Activated CD4-positive, alpha-beta T cell treated with anti-CD3 and anti-CD28 coated beads, Interleukin-2, amount 50 U/mL, for 1 hour (primary cell): ENCODE data around the gene NLN.
"Not testable (repeated sequence)": the region's sequence is repeated elsewhere in the genome, so short reads cannot be mapped to it uniquely, and the experiment has no call there.

ENCODE experiments used
- DNase-seq: peaks from one replicate; pipeline ENCODE4 v3.0.0-alpha.2; 2020

NLN gene

DNA sequence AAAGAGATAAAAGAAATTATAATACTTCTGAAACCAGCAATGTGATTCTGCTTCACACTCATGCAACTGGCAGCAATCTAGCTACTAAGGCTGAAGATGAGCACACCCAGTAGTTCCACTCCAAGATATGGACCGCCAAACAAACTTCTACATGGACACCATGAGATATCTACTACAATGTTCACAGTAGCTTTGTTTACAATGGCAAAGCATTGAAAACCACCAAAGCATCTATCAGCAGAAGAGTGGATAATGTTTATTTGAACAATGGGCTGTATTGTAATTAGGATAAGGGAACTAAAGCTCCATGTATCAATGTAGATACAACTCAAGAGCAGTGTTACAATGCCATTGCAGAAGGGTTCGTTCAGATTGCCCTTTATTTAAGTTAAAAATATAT lies 113.2 kb downstream of the NLN start:
- no peak for DNase-seq

DNA sequence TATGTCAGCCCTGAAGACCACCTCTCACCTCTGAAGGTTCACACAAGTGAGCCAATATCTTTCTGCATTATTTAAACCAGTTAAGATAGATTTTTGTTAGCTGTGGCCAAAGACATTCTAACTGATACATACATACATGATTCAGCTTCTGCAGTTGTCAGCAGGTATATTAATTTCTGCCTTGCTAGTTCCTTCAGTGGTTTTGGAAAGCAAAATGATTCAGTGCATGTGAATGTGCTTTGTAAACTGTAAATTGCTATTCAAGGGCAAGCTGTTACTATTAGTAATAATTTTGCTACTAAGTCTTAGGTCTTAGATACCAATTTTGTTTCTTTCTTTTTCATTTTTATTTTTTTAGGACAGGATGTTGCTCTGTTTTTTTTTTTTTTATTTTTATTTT lies 115.1 kb downstream of the NLN start:
- DNase-seq = no peak

DNA sequence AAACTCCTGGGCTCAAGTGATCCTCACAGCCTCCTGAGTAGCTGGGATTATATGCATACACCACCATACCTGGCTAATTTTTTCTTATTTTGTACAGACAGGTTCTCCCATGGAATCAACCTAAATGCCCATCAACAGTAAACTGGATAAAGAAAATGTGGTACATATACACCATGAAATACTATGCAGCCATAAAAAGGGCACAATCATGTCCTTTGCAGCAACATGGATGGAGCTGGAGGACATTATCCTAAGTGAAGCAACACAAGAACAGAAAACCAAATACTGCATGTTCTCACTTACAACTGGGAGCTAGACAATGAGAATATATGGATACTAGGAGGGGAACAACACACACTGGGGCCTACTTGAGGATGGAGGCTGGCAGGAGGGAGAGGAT lies 117.2 kb downstream of the NLN start:
- not testable (repeated sequence) for DNase-seq

DNA sequence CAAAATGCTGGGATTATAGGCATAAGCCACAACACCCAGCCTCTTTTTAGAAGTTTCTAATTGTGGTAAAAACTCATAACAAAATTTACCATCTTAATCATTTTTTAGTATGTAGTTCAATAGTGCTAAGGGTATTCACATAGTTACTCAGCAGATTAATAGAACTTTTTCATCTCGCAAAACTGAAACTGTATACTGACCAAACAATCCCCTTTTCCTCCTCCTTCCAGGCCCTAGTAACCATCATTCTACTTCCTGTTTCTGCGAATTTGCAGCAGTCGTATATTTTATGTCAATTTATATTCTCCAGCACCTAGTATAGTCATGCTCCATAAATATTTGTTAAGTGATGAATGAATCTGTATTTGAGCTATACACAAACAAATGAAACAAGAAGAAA lies 118.1 kb downstream of the NLN start:
- no peak for DNase-seq

DNA sequence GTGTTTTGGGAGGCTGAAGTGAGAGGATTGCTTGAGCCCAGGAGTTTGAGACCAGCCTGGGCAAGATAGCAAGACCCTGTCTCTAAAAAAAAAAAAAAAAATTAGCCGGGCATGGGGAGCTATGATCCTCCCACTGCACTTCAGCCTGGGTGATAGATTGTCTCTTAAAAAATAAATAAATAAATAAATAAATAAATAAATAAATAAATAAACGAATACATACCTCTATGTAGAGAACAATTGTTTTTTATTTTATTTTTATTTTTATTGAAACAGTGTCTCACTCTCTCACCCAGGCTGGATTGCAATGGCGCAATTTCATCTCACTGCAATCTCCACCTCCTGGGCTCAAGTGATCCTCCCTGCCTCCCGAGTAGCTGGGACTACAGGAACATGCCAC lies 122.8 kb downstream of the NLN start:
- DNase-seq = not testable (repeated sequence)

DNA sequence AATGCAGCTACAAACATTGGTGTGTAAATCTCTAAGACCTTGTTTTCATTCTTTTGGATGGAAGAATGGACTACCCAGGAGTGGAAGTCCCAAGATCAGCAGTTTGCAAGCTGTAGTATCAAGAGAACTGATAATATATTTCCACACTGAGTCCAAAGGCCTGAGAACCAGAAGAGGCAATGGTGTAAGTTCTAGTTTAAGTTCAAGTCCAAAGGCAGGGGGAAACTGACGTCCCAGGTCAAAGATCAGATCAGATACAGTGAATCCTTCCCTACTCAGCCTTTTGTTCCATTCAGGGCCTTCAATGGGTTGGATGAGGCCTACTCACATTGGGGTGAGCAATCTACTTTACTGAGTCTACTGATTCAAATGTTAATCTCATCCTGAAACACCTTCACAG lies 124.1 kb downstream of the NLN start:
- DNase-seq = no peak

DNA sequence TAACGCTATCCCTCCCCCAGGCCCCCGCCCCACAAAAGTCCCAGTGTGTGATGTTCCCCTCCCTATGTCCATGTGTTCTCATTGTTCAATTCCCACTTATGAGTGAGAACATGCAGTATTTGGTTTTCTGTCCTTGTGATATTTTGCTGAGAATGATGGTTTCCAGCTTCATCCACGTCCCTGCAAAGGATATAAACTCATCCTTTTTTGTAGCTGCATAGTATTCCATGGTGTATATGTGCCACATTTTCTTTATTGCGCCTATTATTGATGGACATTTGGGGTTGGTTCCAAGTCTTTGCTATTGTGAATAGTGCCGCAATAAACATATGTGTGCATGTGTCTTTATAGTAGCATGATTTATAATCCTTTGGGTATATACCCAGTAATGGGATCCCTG lies 125.0 kb downstream of the NLN start:
- DNase-seq = not testable (repeated sequence)

DNA sequence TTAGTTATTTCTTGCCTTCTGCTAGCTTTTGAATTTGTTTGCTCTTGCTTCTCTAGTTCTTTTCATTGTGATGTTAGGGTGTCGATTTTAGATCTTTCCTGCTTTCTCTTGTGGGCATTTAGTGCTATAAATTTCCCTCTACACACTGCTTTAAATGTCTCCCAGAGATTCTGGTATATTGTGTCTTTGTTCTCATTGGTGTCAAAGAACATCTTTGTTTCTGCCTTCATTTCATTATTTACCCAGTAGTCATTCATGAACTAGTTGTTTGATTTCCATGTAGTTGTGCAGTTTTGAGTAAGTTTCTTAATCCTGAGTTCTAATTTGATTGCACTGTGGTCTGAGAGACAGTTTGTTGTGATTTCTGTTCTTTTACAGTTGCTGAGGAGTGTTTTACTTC lies 127.9 kb downstream of the NLN start:
- DNase-seq = not testable (repeated sequence)

DNA sequence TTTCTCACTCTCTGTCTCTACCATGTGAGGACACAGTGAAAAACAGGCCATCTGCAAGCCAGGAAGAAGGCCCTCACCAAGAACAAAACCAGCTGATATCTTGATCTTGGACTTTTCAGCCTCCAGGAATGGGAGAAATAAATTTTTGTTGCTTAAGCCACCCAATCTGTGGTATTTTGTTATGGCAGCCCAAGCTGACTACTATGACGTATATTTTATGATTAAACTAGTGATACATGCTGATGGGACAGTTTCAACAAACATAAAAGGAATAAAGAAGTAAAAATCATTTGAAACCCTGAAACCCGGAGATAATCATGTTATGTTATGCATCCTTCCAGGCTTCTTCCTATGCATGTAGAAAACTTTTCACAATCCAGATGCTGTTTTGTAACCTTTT lies 132.9 kb downstream of the NLN start:
- DNase-seq = no peak

DNA sequence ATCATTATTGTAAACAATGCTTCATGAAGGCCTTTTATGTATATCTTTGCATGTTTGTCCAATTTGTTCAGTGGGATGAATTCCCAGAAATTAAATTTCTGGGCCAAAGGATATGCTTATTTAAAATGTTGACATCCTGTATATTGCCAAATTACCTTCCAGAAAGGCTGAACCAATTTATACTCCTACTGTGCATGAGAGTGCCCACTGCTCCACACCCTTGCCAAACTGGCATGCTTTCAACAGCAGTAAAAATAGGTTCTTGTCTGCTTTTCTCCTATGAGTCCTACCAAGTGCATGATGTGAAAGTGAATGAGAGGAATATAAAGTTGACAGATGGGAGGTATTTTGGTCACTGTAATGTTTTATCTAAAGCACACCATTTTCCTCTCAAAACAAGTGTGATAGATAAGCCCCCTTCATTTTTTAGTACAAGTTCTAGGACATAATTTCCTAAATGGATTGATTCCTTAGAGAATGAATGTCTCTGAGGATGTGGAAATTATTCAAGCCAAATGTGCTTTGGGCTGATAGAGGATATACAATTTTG lies 133.8 kb downstream of the NLN start:
- DNase-seq = no peak

DNA sequence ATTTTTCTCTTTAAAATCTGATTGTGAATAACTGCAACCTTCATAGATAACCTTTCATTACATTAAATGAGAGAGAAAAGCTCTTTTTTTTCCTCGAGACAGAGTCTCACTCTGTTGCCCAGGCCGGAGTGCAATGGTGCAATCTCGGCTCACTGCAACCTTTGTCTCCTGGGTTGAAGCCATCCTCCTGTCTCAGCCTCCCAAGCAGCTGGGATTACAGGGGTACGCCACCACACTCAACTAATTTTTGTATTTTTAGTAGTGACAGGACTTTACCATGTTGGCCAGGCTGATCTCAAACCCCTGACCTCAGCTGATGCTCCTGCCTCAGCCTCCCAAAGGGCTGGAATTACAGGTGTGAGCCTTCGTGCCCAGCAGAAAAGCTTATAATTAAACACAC lies 134.5 kb downstream of the NLN start:
- no peak for DNase-seq

DNA sequence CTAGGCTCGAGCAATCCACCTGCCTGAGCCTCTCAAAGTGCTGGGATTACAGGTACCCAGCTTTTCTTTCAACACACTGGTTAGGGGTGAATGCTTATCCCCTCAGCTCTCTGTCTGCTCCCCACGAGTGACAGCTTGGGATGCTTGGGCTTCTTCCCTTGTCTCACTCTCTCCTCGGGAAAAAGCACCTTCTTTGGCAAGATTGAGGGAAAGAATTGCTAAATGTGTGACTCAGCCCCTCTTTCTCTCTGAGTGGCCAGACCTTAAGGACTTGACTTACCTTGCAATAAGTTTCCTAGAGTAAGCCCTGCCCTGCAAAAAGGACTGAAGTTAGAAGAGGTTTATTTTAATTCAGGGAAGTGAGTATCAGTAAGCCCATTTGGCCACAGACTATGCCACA lies 136.3 kb downstream of the NLN start:
- no peak for DNase-seq

DNA sequence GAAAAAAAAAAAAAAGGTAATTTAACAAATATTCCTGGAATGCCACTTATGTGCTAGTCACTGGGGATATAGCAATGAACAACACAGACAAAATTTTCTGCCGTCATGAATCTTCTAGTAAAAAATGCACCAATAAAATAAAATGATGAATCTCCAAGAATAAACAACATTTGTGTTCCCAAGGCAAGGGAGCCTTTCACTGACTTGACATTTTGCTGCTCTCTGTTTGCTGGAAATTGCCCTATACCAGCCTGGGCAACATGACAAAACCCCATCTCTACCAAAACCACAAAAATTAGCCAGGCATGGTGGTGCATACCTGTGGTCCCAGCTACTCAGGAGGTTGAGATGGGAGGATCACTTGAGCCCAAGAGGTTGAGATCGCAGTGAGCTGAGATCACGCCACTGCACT lies 139.8 kb downstream of the NLN start:
- DNase-seq = no peak

DNA sequence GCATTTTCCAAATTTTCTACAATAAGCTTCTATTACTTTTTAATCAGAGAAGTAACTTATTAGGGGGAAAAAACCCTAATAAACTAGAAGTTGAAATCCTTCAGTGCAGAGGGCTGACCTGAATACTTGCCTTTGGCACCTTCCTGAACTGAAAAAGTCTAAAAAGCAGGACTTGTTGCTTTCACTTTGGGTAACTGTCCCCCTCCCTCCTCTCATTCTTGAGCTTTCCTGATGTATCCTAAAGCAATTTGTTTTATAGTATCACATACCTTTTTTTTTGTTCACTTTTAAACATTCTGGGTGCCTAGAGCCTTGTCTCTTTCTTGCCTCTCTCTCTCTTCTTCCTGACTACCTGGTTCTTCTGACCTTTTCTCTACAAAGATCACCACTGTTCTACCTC lies 140.4 kb downstream of the NLN start:
- DNase-seq = no peak

DNA sequence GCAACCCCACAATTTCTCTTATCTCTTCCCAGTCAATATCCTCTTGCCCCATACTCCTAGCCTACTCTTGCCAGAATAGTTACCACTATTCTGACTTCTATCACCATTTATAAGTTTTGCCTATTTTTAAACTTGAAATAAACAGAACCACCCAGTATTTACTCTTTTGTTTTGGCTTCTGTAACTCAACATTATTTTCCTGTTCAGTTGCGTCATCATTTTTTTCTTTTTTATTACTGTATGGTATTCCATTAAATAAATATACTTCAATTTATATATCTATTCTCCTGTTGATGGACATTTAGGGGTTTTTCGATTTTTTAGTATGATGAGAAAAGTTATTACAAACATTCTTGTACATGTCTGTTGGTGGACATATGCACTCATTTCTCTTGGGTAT lies 141.7 kb downstream of the NLN start:
- no peak for DNase-seq

DNA sequence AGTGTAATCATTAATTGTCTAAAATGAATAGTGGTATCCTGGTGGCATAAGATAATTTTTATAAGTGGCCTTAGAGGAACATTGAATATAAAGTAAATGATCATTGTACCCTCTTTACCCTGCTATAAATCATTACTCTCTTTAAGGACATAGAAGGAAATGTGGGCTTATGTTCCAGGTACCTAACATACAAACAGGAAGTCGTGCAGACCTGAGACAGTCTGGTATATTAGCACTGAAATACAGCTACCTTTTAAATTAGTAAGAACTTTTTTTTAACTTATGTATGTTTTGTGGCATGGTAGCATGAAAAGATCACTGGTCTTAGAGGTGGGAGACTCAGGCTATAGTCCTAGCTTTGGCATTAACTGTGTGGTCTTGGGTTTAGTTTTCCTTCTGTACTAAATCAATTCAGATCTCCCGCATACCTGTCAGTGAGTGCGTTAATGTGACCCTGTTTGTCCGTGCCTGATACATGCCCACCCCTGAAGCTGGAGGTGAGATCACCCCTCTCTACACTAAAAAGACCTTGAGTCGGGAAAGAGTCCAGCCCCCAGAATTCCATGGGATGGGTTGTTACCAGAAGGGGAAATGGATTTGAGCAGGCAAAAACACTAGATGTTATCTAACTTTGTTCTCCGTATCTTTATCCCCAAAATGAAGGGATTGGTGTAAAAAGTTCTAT lies 145.0 kb downstream of the NLN start:
- DNase-seq = no peak

DNA sequence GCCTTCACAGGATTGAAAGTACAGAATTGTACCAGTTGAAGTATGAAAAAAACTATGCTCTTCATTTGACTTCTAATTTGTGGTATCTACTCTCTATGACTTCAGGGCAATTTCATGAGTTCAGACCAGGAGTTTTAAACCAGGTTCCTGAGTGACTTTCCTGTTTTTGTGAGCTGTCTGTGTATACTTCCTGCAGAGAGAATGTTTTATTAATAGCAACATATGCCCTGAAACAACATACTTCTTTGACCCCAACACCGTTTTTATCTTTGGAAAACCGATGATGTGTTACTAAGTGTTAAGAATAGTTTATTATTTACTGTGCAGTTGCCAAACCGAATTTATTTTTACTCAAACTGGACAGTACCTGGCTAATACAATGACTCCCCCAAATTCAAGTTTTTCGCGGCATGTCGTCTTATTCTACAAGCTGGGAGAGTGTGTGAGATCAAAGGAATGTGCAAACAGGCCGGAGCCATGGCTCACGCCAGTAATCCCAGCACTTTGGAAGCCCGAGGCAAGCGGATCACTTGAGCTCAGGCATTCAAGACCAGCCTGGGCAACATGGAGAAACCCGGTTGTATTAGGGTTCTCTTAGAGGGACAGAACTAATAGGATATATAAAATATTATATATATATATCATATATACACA lies 145.7 kb downstream of the NLN start:
- DNase-seq = no peak

DNA sequence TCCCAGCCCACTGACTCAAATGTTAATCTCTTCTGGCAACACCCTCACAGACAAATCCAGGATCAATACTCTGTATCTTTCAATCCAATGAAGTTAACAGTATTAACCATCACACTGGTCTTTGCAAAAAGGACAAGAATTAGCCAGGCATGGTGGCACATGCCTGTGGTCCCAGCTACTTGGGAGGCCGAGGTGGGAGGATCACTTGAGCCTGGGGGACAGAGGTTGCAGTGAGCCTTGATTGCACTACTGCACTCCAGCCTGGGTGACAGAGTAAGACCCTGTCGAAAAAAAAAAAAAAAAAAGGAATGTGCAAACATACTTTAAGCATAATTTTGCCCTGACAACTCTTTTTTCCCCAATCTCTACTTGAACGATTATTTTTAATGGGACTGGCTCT lies 146.5 kb downstream of the NLN start:
- DNase-seq = no peak

DNA sequence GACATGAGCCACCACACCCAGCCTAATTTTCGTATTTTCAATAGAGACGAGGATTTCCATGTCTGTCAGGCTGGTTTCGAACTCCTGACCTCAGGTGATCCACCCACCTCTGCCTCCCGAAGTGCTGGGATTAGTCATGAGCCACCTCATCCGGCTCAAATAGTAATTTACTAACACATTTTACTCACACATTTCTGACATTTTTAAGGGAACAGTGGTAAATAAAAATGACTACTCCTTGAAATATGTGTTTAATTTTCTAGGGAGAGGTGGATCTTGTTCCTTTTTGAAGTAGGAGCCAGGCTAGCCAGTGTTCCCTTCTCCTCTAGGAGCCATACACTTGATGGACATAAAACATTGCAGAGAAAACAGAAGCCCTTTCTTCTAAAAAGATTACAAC lies 149.2 kb downstream of the NLN start:
- DNase-seq = no peak

DNA sequence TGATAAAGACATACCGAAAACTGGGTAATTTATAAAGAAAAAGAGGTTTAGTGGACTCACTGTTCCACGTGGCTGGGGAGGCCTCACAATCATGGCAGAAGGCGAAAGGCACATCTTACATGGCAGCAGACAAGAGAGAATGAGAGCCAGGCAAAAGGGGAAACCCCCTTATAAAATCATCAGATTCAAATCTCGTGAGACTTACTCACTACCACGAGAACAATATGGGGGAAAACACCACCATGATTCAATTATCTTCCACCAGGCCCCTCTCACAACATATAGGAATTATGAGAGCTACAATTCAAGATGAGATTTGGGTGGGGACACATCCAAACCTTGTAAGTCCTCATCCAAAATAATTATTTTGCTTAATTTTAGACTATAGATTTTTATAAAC lies 149.8 kb downstream of the NLN start:
- DNase-seq = not testable (repeated sequence)

DNA sequence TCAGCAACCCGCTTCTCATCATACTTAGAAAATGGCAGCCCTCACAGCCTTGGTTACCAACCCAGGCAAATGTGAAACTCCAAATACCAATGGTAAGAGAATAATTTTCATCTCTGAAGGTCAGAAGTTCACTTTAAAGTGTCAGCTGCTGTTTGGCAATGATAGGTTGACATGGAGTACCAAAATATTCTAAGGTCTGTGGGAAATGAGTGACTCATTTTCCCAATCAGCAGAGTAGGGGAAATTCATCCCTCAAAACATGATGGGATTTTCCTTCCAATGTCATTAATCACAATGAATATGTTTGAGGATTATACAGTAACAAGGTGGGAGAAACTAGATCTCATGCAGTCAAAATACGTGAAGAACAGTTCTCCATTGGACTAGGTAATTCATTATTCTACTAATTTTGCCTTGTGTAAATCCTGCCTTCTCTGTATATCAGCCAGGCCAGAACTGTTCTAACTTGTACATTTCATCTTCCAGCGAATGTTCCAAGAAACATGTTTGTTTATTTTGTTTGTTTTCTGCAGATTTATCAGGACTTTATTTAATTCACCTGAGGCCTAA lies 151.3 kb downstream of the NLN start:
- no peak for DNase-seq

DNA sequence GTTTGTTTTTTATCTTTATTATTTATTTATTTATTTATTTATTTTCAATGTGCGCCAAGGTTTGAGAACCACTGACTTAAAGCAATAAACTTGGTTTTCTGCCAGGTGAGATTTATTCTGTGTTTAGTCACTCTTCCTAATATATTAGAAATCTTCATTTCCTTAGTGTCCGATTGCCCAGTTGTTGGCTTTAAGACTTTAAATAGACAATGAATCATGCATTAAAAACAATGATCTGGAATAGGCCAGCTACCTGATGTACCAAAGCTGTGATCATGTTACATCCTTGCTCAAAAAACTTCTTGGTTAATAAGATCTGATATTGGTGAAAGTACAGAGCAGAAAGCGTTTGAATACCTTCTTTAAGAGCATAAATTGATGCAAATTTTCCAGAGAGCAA lies 152.2 kb downstream of the NLN start:
- no peak for DNase-seq

DNA sequence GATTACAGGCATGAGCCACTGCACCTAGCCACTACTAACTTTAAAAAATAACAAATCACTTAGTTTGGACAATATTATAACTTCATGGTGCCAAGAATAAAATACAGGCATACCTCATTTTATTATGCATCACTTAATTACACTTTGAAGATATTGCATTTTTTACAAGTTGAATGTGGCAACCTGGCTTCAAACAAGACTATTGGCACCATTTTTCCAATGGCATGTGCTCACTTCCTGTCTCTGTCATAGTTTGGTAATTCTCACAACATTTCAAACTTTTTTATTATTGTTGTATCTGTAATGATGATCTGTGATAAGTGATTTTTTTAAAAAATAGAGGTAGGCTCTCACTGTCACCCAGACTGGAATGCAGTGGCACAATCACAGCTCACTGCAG lies 154.5 kb downstream of the NLN start:
- no peak for DNase-seq

DNA sequence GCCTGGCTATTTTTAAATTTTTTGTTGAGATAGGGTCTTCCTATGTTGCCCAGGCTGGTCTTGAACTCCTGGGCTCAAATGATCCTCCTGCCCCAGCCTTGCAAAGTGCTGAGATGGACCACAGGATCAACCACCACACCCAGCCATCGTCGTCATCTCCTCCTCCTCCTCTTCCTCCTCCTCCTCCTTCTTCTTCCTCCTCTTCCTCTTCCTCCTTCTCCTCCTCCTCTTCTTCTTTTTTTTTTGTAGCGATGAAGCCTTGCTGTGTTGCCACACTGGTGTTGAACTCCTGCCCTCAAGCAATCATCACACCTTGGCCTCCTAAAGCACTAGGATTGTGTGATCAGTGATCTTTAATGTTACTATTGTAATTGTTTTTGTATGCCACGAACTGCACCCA lies 155.0 kb downstream of the NLN start:
- no peak for DNase-seq
